Naive thymus-derived CD8-positive, alpha-beta T cell (primary cell): ENCODE results near the gene TRPC1. TPM values are rescaled to one million over a fixed set of nuclear protein-coding genes. Genes with fewer than 3 reads are reported as not detected.

Experiments used
- ATAC-seq, 2 donors: fragments of 150-1000 bp; cut with Tn5 transposase in 1 of 2; sonication (Bioruptor Pico), chemical (Tn5 transposase) in 1 of 2; 1 replicate in 1 of 2; 2 replicates in 1 of 2; pipeline ENCODE4 v1.10.0; 2021; ENCODE audit warnings: mild to moderate bottlenecking in 2 of 2, moderate library complexity in 2 of 2
- POLR2A ChIA-PET: fragments of 350-600 bp; sonication (Branson Sonifier 250); formaldehyde crosslinking; loops from one replicate; lab custom pipeline; 2021; ENCODE audit warnings: antibody characterized with exemption; lab: Charles Lee
- DNase-seq, 10 donors: peaks; one replicate each; pipeline versions ENCODE4 v3.0.0 to v3.0.0-alpha.2; 2020 to 2022
- H3K27ac Mint-ChIP-seq, 10 donors: one replicate each; pipeline ENCODE4 v1.8.0; 2020 to 2022; ENCODE audit warnings: mild to moderate bottlenecking in 10 of 10, mixed read lengths in 10 of 10, moderate library complexity in 4 of 10, inconsistent platforms in 1 of 10
- H3K27me3 Mint-ChIP-seq, 5 donors: one replicate each; pipeline ENCODE4 v1.8.0; 2021 to 2022; ENCODE audit warnings: mixed read lengths in 5 of 5
- H3K36me3 Mint-ChIP-seq, 3 donors: one replicate each; pipeline ENCODE4 v1.8.0; 2020 to 2022; ENCODE audit warnings: mixed read lengths in 3 of 3, mild to moderate bottlenecking in 2 of 3, inconsistent platforms in 1 of 3
- H3K4me1 Mint-ChIP-seq, 4 donors: one replicate each; pipeline ENCODE4 v1.8.0; 2021 to 2022; ENCODE audit warnings: mixed read lengths in 4 of 4
- H3K4me3 Mint-ChIP-seq, 10 donors: one replicate each; pipeline ENCODE4 v1.8.0; 2020 to 2022; ENCODE audit warnings: mild to moderate bottlenecking in 10 of 10, mixed read lengths in 10 of 10, moderate library complexity in 6 of 10, inconsistent platforms in 1 of 10
- H3K9me3 Mint-ChIP-seq, 9 donors: one replicate each; pipeline ENCODE4 v1.8.0; 2020 to 2022; ENCODE audit warnings: mixed read lengths in 9 of 9, mild to moderate bottlenecking in 3 of 9, inconsistent platforms in 1 of 9, moderate library complexity in 1 of 9
- polyA plus RNA-seq, 3 donors: library from polyadenylated mRNA; unstranded; fragments of 300-500 nt; fragmentation: Illumina TruSeq; gene quantifications; one replicate each; pipeline ENCODE4 v1.2.3, GENCODE V29; 2021
- total RNA-seq, 8 experiments: library from RNA in 2 of 8; stranded (reverse) in 2 of 8; gene quantifications; one replicate each; pipeline ENCODE4 v1.2.3 and lab custom pipeline; 2021 to 2026

Gene TRPC1
- total and polyA plus RNA-seq, 5 experiments from 2014 or later, result 0.66 to 5.2 (median 1.7) TPM

GRCh38 chr3:142777927-142778326 is 54.1 kb downstream of the TRPC1 start:
- H3K4me1 Mint-ChIP-seq, result no peaks in the 10 kb centered on the region
- H3K36me3 Mint-ChIP-seq, result peaks cover 7 to 19% (median 16%) of the 10 kb centered on the region in 3 donors
- H3K9me3 Mint-ChIP-seq, result peaks cover 0 to 13% (median 2%) of the 10 kb centered on the region in 9 donors
- H3K4me3 Mint-ChIP-seq, result no peak overlapping the region
- H3K27me3 Mint-ChIP-seq, result peaks cover 0 to 2% (median under 1%) of the 10 kb centered on the region in 5 donors
- POLR2A ChIA-PET, result no interaction called here
- no peak overlapping the region for H3K27ac Mint-ChIP-seq
- DNase-seq (no peak), ATAC-seq (no peak)

- no peak for ATAC-seq
- no peak for DNase-seq
- peaks cover 0 to 2% (median 0%) of the 10 kb centered on the region in 5 donors for H3K27me3 Mint-ChIP-seq
- peaks cover 0 to 9% (median 0%) of the 10 kb centered on the region in 9 donors for H3K9me3 Mint-ChIP-seq
- H3K4me3 Mint-ChIP-seq, result no peak overlapping the region
- POLR2A ChIA-PET, result no interaction called here
- H3K4me1 Mint-ChIP-seq, result no peaks in the 10 kb centered on the region
- H3K27ac Mint-ChIP-seq, result no peak overlapping the region
- H3K36me3 Mint-ChIP-seq, result peaks cover 7 to 16% (median 14%) of the 10 kb centered on the region in 3 donors
These were observed 54.7 kb downstream of the TRPC1 start for GRCh38 chr3:142778541-142778940.

DNA sequence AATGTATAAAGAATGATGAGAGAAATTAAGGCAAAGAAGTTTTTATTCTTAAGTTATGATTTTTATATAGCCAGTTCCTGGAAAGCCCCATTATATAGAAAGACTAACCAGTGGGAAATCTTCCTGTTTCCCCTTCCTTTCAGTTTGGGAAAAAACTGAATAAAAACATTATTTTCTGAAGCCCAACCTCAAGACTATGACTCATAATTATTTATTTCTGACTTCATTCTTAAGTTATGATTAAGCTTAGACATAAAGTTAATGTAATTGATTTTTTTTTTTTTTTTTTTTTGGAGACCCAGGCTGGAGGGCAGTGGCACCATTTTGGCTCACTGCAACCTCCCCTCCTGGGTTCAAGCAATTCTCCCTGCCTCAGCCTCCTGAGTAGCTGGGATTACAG is 55.8 kb downstream of the TRPC1 start:
- no peak for ATAC-seq
- POLR2A ChIA-PET, result no interaction called here
- Mint-ChIP-seq H3K36me3 (peaks cover 7 to 15% (median 9%) of the 10 kb centered on the region in 3 donors), H3K4me3 (no peak overlapping the region), H3K27ac (no peak overlapping the region), H3K9me3 (peaks cover 0 to 9% (median 0%) of the 10 kb centered on the region in 9 donors), H3K4me1 (no peaks in the 10 kb centered on the region), H3K27me3 (no peaks in the 10 kb centered on the region)
- no peak for DNase-seq

- DNase-seq, result no peak
- H3K4me3 Mint-ChIP-seq, result no peak overlapping the region
- no peak for ATAC-seq
- peaks cover 0 to 9% (median 0%) of the 10 kb centered on the region in 9 donors for H3K9me3 Mint-ChIP-seq
- POLR2A ChIA-PET, result no interaction called here
- no peak overlapping the region for H3K27ac Mint-ChIP-seq
- peaks cover 9 to 19% (median 9%) of the 10 kb centered on the region in 3 donors for H3K36me3 Mint-ChIP-seq
- H3K4me1 Mint-ChIP-seq, result peaks cover 0 to 1% (median 0%) of the 10 kb centered on the region in 4 donors
- H3K27me3 Mint-ChIP-seq, result no peaks in the 10 kb centered on the region
These were observed 58.8 kb downstream of the TRPC1 start for GRCh38 chr3:142782616-142783015.

GRCh38 chr3:142784228-142784627 is 60.4 kb downstream of the TRPC1 start:
- Mint-ChIP-seq H3K36me3 (peaks cover 9 to 19% (median 9%) of the 10 kb centered on the region in 3 donors), H3K9me3 (peaks cover 0 to 9% (median 0%) of the 10 kb centered on the region in 9 donors), H3K27me3 (no peaks in the 10 kb centered on the region), H3K27ac (no peak overlapping the region), H3K4me1 (peaks cover 0 to 3% (median 0%) of the 10 kb centered on the region in 4 donors), H3K4me3 (no peak overlapping the region)
- DNase-seq, result no peak
- ATAC-seq, result no peak
- POLR2A ChIA-PET, result no interaction called here

GRCh38 chr3:142785996-142786395 is 62.2 kb downstream of the TRPC1 start:
- no peak for ATAC-seq

DNA sequence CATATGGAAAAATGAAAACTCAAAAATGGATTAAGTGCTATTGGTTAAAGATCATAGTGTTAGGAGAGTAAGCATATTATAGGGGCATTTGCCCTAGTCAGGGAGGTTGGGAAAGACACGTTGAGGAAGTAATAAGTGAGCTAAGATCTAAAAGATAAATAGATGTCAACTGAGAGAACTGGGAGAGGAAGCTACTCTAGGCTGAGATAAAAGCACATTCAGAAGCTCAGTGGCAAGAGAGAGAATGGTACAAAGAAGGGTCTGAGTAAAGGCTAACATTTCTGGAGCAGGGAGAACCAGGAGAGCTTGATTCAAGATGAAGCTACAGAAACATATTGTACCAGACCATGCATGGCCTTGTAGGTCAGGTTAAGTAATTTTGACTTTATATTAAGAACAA is 63.9 kb downstream of the TRPC1 start:
- no peak for ATAC-seq
- Mint-ChIP-seq H3K36me3 (peaks cover 2 to 11% (median 6%) of the 10 kb centered on the region in 3 donors), H3K4me1 (peaks cover 0 to 3% (median 0%) of the 10 kb centered on the region in 4 donors), H3K9me3 (peaks cover 0 to 2% (median 0%) of the 10 kb centered on the region in 9 donors), H3K27ac (no peak overlapping the region), H3K27me3 (no peaks in the 10 kb centered on the region), H3K4me3 (no peak overlapping the region)
- DNase-seq, result no peak
- POLR2A ChIA-PET, result no interaction called here

More at GRCh38 chr3:142785996-142786395, 62.2 kb downstream of the TRPC1 start:
- Mint-ChIP-seq H3K36me3 (peaks cover 9 to 16% (median 9%) of the 10 kb centered on the region in 3 donors), H3K27ac (no peak overlapping the region), H3K27me3 (no peaks in the 10 kb centered on the region), H3K4me3 (no peak overlapping the region), H3K9me3 (peaks cover 0 to 9% (median 0%) of the 10 kb centered on the region in 9 donors), H3K4me1 (peaks cover 0 to 3% (median 0%) of the 10 kb centered on the region in 4 donors)
- POLR2A ChIA-PET, result no interaction called here
- no peak for DNase-seq

GRCh38 chr3:142794508-142794907 is 70.7 kb downstream of the TRPC1 start:
- no peak overlapping the region for H3K27ac Mint-ChIP-seq
- ATAC-seq (no peak), DNase-seq (no peak)
- no peak overlapping the region for H3K4me3 Mint-ChIP-seq
- no peaks in the 10 kb centered on the region for H3K9me3 Mint-ChIP-seq
- H3K27me3 Mint-ChIP-seq, result no peaks in the 10 kb centered on the region
- H3K36me3 Mint-ChIP-seq, result peaks cover 0 to 4% (median 0%) of the 10 kb centered on the region in 3 donors
- POLR2A ChIA-PET, result no interaction called here
- H3K4me1 Mint-ChIP-seq, result no peaks in the 10 kb centered on the region

- no peaks in the 10 kb centered on the region for H3K4me1 Mint-ChIP-seq
- no peak overlapping the region for H3K27ac Mint-ChIP-seq
- H3K4me3 Mint-ChIP-seq, result no peak overlapping the region
- ATAC-seq, result no peak
- H3K9me3 Mint-ChIP-seq, result no peaks in the 10 kb centered on the region
- POLR2A ChIA-PET, result no interaction called here
- H3K27me3 Mint-ChIP-seq, result no peaks in the 10 kb centered on the region
- DNase-seq, result no peak
- peaks cover 0 to 4% (median 0%) of the 10 kb centered on the region in 3 donors for H3K36me3 Mint-ChIP-seq
These were observed 71.5 kb downstream of the TRPC1 start for GRCh38 chr3:142795332-142795731.

- POLR2A ChIA-PET, result no interaction called here
- Mint-ChIP-seq H3K36me3 (peaks cover 0 to 4% (median 0%) of the 10 kb centered on the region in 3 donors), H3K9me3 (no peaks in the 10 kb centered on the region), H3K4me3 (no peak overlapping the region), H3K4me1 (no peaks in the 10 kb centered on the region), H3K27ac (no peak overlapping the region), H3K27me3 (no peaks in the 10 kb centered on the region)
- no peak for ATAC-seq
- no peak for DNase-seq
These were observed 73.0 kb downstream of the TRPC1 start for GRCh38 chr3:142796823-142797222.

DNA sequence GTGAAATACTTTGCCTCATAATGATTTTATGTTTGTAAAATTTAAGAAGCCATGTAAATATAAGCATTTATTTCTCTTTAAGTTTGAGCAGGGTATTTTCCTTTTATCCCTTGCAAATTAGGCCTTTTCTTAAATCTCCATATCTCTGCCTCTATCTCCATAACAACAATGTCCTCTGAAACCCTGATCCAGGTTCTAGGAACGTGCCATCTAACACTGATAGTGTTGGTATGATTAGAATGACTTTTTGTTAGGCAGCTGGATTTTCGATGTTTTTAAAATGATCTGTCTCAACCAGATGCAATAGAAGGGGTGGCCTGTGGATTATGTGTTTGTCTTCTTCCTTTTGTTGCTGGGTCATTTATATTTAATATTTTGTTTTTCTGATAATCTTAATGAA is 77.9 kb downstream of the TRPC1 start:
- ATAC-seq, result no peak
- POLR2A ChIA-PET, result no interaction called here

DNA sequence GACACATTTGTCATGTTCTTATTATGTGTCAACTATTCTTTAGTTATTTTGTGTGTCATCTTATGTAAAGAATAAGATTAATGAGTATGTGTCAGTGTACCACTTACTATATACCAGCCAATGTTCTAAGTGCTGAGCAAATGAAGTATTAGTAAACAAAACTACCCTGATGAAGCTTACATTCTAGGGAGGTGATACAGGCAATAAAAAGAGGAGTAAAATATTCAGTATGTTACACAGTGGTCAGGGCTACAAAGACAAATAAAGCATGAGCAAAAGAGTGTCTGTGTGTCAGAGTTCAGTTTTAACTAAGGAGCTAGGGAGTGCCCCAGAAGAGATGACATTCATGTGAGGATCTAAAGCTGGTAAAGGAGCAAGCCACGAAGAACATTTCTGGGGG is 79.1 kb downstream of the TRPC1 start:
- DNase-seq (no peak), ATAC-seq (no peak)
- POLR2A ChIA-PET, result no interaction called here
- no peaks in the 10 kb centered on the region for H3K4me1 Mint-ChIP-seq
- no peaks in the 10 kb centered on the region for H3K27me3 Mint-ChIP-seq
- no peak overlapping the region for H3K27ac Mint-ChIP-seq
- H3K4me3 Mint-ChIP-seq, result no peak overlapping the region
- peaks cover 0 to 7% (median 3%) of the 10 kb centered on the region in 3 donors for H3K36me3 Mint-ChIP-seq
- H3K9me3 Mint-ChIP-seq, result no peaks in the 10 kb centered on the region

More for the DNA sequence above, 77.9 kb downstream of the TRPC1 start:
- no peaks in the 10 kb centered on the region for H3K4me1 Mint-ChIP-seq
- no peak for DNase-seq
- no peak overlapping the region for H3K4me3 Mint-ChIP-seq
- no peaks in the 10 kb centered on the region for H3K9me3 Mint-ChIP-seq
- H3K36me3 Mint-ChIP-seq, result peaks cover 0 to 7% (median 3%) of the 10 kb centered on the region in 3 donors
- no peak overlapping the region for H3K27ac Mint-ChIP-seq
- no peaks in the 10 kb centered on the region for H3K27me3 Mint-ChIP-seq

DNA sequence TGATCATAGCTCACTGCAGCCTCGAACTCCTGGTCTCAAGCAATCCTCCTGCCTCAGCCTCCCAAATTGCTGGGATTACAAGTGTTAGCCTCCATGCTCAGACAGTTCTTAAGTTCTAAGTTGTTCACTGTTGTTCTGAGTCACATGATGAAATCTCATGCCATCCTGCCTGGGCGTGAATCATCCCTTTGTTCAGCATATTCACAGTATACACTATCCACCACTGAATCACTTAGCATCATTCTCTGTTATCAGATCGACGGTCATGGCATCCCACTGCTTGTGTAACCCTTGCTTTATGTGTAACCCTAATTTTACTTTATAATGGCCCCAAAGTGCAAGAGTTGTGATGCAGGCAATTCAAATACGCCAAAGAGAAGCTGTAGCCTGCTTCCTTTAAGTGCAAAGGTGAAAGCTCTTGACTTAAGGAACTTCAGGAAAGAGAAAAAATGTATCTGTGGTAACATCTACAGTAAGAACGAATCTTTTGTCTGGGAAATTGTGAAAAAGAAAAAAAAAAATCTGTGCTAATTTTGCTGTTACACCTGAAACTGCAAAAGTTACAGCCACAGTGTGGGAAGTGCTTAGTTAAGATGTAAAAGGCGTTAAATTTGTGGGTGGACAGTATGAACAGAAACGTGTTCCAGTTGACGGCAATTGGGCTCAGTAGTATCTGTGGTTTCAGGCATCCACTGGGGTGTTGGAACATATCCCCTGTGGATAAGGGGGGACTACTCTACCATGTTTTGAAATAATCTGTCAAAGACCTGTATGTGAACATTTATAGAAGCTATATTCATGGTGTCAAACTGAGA is 84.5 kb downstream of the TRPC1 start:
- ATAC-seq, result no peak
- Mint-ChIP-seq H3K27ac (no peak overlapping the region), H3K36me3 (peaks cover 0 to 7% (median 1%) of the 10 kb centered on the region in 3 donors)

More for the DNA sequence above, 84.5 kb downstream of the TRPC1 start:
- no peak overlapping the region for H3K4me3 Mint-ChIP-seq
- DNase-seq, result no peak
- H3K27me3 Mint-ChIP-seq, result peaks cover 0 to 6% (median 3%) of the 10 kb centered on the region in 5 donors
- no peaks in the 10 kb centered on the region for H3K9me3 Mint-ChIP-seq
- POLR2A ChIA-PET, result no interaction called here
- no peaks in the 10 kb centered on the region for H3K4me1 Mint-ChIP-seq
